IPS DF 19.7 (cell line): ENCODE measurements around the gene ABHD17B.

Experiments used
- DNase-seq: peaks from one replicate; pipeline ENCODE4 v3.0.0-alpha.2; 2013; ENCODE audit warnings: low read depth, low spot score

Gene ABHD17B

DNA sequence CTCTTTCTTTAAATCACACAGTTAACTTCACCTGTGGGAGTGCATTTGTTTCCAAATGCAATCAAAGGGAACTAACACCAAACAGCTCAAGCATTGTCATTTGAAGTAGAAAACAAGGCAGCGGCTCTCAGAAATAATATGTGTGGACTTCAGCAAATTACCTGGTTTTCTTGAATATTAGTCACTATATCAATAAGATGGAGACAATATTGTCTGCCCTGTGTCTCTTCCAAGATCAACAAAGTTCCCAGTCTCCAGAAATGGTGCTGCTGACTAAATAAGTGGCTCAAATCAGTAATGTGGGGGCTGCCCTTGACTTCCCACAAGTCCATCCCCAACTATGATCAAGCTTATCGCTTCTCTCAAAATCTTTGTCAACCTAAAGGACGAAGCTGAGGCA, 89.6 kb downstream of the ABHD17B start:
- DNase-seq = no peak

DNA sequence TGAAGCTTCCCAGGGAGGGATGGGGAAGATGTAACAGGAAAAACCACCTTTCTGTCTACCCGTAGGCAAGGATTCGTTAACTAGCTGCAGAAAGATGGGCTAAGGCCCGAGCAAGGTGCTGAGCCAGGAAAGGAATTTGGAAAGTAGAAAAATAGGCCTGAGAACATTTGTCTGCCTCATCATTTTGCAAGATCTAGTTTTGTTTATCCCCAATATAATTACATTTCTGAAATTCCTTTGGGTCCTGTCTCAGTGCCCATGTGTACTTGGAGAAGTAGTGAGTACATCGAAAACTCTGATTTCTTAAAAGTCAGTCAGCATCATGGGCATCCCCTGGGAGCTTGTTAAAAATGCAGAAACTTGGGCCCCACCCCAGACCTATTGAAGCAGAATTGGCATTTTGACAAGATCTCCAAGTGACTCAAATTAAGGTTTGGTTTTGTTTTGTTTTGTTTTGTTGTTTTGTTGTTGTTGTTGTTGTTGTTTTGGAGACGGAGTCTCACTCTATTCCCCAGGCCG, 90.5 kb downstream of the ABHD17B start:
- DNase-seq = no peak

DNA sequence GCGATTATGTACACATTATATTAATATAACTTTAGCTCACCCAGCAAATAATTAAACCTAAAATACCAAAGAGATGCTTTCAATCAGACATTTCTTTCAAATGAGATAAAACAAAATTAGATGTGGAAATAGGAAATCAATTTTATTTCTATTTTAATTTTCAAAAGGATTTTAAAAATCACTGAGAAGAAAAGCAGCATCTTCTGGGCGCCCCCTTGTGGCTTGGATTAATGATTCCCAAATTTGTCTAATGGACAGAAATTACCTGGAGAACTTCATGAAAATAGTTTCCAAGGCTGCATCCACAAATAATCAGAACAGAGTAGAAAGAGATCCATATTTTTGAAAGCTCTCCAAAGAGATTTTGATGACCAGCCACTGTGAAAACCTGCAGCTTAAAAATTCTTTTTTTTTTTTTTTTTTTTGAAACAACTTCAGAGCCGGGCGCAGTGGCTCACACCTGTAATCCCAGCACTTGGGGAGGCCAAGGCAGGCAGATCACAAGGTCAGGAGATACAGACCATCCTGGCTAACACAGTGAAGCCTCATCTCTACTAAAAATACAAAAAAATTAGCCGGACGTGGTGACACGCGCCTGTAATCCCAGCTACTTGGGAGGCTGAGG, 91.8 kb downstream of the ABHD17B start:
- DNase-seq = no peak

DNA sequence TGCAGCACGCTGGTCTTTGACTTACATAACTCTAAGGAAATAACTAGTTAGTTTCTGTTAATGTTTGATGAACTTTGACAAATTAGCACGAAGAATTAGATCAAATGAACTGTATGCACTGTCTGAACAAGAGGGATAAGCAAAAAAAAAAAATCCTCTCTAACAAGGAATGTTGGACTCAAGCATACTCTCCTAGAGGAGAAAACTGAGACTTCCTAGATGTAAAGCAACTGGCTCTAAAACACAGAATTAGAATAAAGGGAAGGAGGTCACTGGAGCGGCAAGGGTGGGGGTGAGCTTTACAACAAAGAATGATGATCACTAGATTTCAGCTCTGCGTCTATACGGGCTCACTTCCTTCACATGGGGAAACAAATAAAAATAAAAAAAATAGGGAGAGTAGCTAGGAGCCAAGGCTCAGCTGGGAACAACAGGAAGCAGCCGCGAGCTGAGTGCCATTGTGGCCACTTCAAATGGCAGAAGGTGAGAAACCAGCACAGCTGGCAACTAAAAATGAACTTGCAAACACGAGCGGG, 94.0 kb downstream of the ABHD17B start:
- no peak for DNase-seq
